Caco-2 (cell line): ENCODE measurements around the gene ZAP70. TPM values are rescaled to one million over a fixed set of nuclear protein-coding genes. Genes with fewer than 3 reads are reported as not detected.

Experiments used
- BruUV-seq: library from RNA; stranded (reverse); fragments of 400-500 nt; replicated peaks from 2 replicates; lab custom pipeline; 2021; lab: Mats Ljungman, UMichigan
- CTCF ChIA-PET: fragments of 300-600 bp; sonication (Branson Sonifier 250); formaldehyde crosslinking; loops from one replicate; lab custom pipeline; 2022; ENCODE audit warnings: antibody characterized with exemption; lab: Charles Lee
- POLR2A ChIA-PET: fragments of 300-600 bp; sonication (Branson Sonifier 250); formaldehyde crosslinking; loops from one replicate; lab custom pipeline; 2022; ENCODE audit warnings: antibody characterized with exemption; lab: Charles Lee
- DNase-seq, 2 experiments: peaks; one replicate each; pipeline versions ENCODE4 v3.0.0 to v3.0.0-alpha.2; 2020 to 2022
- H3K27me3 ChIP-seq: replicated peaks from 2 replicates; pipeline ENCODE4 v1.6.0; 2011; ENCODE audit warnings: low read length; ENCODE audit not compliant: control insufficient read depth, insufficient read depth
- H3K36me3 ChIP-seq: 2 replicates; pipeline ENCODE4 v1.5.1; 2011; ENCODE audit warnings: low read length; ENCODE audit not compliant: control insufficient read depth, insufficient read depth
- H3K4me1 ChIP-seq: fragments of 250-450 bp; sonication (Bioruptor Pico); 2 replicates; pipeline ENCODE4 v1.5.1; 2020; ENCODE audit warnings: mild to moderate bottlenecking
- H3K4me3 ChIP-seq: 2 replicates; pipeline ENCODE4 v1.5.1; 2011; ENCODE audit warnings: low read depth, mild to moderate bottlenecking, control low read depth, low read length
- H3K9me3 ChIP-seq: fragments of 250-450 bp; sonication (Bioruptor Pico); 2 replicates; pipeline ENCODE4 v1.5.1; 2020; ENCODE audit warnings: mild to moderate bottlenecking, moderate library complexity
- H3K27ac Mint-ChIP-seq: one replicate; pipeline ENCODE4 v1.8.0; 2022; ENCODE audit warnings: mixed read lengths; ENCODE audit not compliant: unreplicated experiment
- H3K27me3 Mint-ChIP-seq: one replicate; pipeline ENCODE4 v1.8.0; 2022; ENCODE audit warnings: mixed read lengths; ENCODE audit not compliant: insufficient read depth, unreplicated experiment
- H3K36me3 Mint-ChIP-seq: one replicate; pipeline ENCODE4 v1.8.0; 2022; ENCODE audit warnings: mild to moderate bottlenecking, mixed read lengths; ENCODE audit not compliant: insufficient read depth, unreplicated experiment
- H3K4me1 Mint-ChIP-seq: one replicate; pipeline ENCODE4 v1.8.0; 2022; ENCODE audit warnings: low read depth, mixed read lengths; ENCODE audit not compliant: unreplicated experiment
- H3K4me3 Mint-ChIP-seq: one replicate; pipeline ENCODE4 v1.8.0; 2022; ENCODE audit warnings: mild to moderate bottlenecking, moderate library complexity, mixed read lengths; ENCODE audit not compliant: unreplicated experiment
- H3K9me3 Mint-ChIP-seq: one replicate; pipeline ENCODE4 v1.8.0; 2022; ENCODE audit warnings: mixed read lengths; ENCODE audit not compliant: unreplicated experiment
- intact Hi-C: fragments of 100-400 bp; cut with micrococcal nuclease; formaldehyde crosslinking; loops from one replicate; pipeline ENCODE4 v1.10.0; 2022; ENCODE audit not compliant: unreplicated experiment
- total RNA-seq: library from RNA; stranded (reverse); gene quantifications from 2 replicates; pipeline ENCODE4 v1.2.3, GENCODE V29; 2022
- TF ChIP-seq, protein P1 (sequence below), 2 experiments: fragments of 200-600 bp in 1 of 2; IDR thresholded peaks; 1 replicate in 1 of 2; 2 replicates in 1 of 2; pipeline versions ENCODE4 v1.5.1 to v1.8.0; 2011 to 2022; ENCODE audit warnings: antibody characterized with exemption in 1 of 2, control low read depth in 1 of 2, inconsistent platforms in 1 of 2, low read depth in 1 of 2, low read length in 1 of 2, mild to moderate bottlenecking in 1 of 2, moderate library complexity in 1 of 2; ENCODE audit not compliant: insufficient read depth in 1 of 2, severe bottlenecking in 1 of 2, unreplicated experiment in 1 of 2

Gene ZAP70
- total RNA-seq, 1 experiment from 2014 or later = 0.82 TPM

DNA sequence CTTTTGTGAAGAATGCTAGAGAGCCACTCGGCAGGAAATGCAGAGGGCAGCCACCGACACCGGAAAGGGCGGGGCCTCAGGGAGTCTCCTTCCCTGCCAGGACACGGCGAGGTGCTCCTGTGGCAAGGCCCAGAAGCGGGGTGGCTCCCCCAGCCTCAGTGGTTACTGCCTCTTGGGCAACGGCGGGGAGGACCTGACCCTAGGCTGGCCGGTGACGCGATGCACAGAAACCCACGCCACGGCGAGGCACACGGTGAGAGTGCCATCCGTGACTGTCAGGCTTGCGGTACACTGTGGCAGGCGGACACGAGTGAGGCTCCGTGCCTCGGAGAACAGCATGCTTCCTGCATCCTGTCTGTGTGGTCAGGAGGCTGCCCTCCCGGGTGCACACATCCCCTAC, 47.8 kb downstream of the ZAP70 start:
- TF ChIP-seq, protein P1, sequence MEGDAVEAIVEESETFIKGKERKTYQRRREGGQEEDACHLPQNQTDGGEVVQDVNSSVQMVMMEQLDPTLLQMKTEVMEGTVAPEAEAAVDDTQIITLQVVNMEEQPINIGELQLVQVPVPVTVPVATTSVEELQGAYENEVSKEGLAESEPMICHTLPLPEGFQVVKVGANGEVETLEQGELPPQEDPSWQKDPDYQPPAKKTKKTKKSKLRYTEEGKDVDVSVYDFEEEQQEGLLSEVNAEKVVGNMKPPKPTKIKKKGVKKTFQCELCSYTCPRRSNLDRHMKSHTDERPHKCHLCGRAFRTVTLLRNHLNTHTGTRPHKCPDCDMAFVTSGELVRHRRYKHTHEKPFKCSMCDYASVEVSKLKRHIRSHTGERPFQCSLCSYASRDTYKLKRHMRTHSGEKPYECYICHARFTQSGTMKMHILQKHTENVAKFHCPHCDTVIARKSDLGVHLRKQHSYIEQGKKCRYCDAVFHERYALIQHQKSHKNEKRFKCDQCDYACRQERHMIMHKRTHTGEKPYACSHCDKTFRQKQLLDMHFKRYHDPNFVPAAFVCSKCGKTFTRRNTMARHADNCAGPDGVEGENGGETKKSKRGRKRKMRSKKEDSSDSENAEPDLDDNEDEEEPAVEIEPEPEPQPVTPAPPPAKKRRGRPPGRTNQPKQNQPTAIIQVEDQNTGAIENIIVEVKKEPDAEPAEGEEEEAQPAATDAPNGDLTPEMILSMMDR (IDR thresholded peaks at IDR 0.05; ENCODE audit: insufficient read depth in 1 of 2, low read depth in 1 of 2, low read length in 1 of 2, severe bottlenecking in 1 of 2, unreplicated experiment in 1 of 2) = no peak
- no peak for DNase-seq
- no peak overlapping the region for H3K4me3 Mint-ChIP-seq
- intact Hi-C loops = no loop called here
- H3K27ac Mint-ChIP-seq = no peak overlapping the region
- ChIA-PET CTCF (no interaction called here), POLR2A (no interaction called here)
- Histone ChIP-seq H3K4me3 (no peak overlapping the region), H3K9me3 (no peaks in the 10 kb centered on the region), H3K36me3 (peaks cover 7% of the 10 kb centered on the region), H3K27me3 (no peaks in the 10 kb centered on the region), H3K4me1 (peaks cover 5% of the 10 kb centered on the region; the same call in 1 of the 2 replicates)
- no peaks in the 10 kb centered on the region for H3K27me3 Mint-ChIP-seq
- no peaks in the 10 kb centered on the region for H3K9me3 Mint-ChIP-seq
- no TSS peak for BruUV-seq
- H3K4me1 Mint-ChIP-seq = peaks cover 16% of the 10 kb centered on the region
- peaks cover 43% of the 10 kb centered on the region for H3K36me3 Mint-ChIP-seq

- intact Hi-C loops = no loop called here
- TF ChIP-seq, protein P1 (IDR thresholded peaks at IDR 0.05; ENCODE audit: insufficient read depth in 1 of 2, low read depth in 1 of 2, low read length in 1 of 2, severe bottlenecking in 1 of 2, unreplicated experiment in 1 of 2) = no peak
- DNase-seq = no peak
- no peak overlapping the region for H3K27ac Mint-ChIP-seq
- H3K9me3 Mint-ChIP-seq = no peaks in the 10 kb centered on the region
- no TSS peak for BruUV-seq
- no peaks in the 10 kb centered on the region for H3K27me3 Mint-ChIP-seq
- Histone ChIP-seq H3K9me3 (no peaks in the 10 kb centered on the region), H3K4me3 (no peak overlapping the region), H3K27me3 (no peaks in the 10 kb centered on the region), H3K36me3 (peaks cover 4% of the 10 kb centered on the region), H3K4me1 (peaks cover 5% of the 10 kb centered on the region; the same call in 1 of the 2 replicates)
- no peak overlapping the region for H3K4me3 Mint-ChIP-seq
- CTCF ChIA-PET = no interaction called here
- H3K4me1 Mint-ChIP-seq = peaks cover 16% of the 10 kb centered on the region
- POLR2A ChIA-PET = no interaction called here
- peaks cover 36% of the 10 kb centered on the region for H3K36me3 Mint-ChIP-seq
Observed at GRCh38 chr2:97763176-97763845, 49.9 kb downstream of the ZAP70 start.

DNA sequence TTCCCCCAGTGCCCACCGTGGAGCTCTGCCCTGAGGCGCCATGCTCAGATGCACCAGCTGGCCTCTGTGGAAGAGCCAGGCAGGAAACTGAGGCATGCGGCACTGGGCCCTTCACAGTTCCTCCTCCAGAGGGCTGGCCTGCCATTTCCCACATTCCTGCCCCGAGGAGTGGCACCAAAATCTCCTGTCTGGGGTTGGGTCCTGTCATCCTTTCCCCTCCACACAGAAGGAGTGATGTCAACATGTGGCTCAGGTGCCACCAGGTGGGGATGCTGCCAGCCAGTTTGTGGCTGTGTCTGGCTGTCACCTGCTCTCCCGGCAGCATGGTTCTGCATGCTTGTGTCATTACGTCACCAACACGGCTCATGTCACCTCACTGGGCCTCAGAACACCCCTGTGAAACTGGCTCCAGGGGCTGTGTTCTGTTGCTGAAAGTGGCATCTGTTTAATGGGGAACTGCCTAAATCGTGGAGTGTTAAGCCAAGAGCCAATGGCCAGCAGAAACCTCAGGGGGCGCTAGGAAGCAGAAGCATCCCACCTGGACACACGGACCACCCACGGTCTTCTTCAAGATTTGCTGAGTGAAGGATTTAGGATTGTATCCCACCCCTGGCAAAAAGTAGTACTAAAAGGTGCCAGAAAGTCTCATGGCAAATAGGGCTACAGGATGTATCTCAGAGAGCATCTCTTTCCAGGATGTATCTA, 51.3 kb downstream of the ZAP70 start:
- no peak for DNase-seq
- peaks cover 10% of the 10 kb centered on the region for H3K4me1 ChIP-seq
- H3K4me3 Mint-ChIP-seq = no peak overlapping the region
- H3K4me3 ChIP-seq = no peak overlapping the region
- intact Hi-C loops = no loop called here
- ChIA-PET CTCF (no interaction called here), POLR2A (no interaction called here)
- H3K36me3 ChIP-seq = peaks cover 2% of the 10 kb centered on the region; the same call in 1 of the 2 replicates
- H3K27me3 ChIP-seq = no peaks in the 10 kb centered on the region
- H3K9me3 Mint-ChIP-seq = no peaks in the 10 kb centered on the region
- no peaks in the 10 kb centered on the region for H3K27me3 Mint-ChIP-seq
- BruUV-seq = no TSS peak
- TF ChIP-seq, protein P1 (IDR thresholded peaks at IDR 0.05; ENCODE audit: insufficient read depth in 1 of 2, low read depth in 1 of 2, low read length in 1 of 2, severe bottlenecking in 1 of 2, unreplicated experiment in 1 of 2) = no peak
- no peaks in the 10 kb centered on the region for H3K9me3 ChIP-seq
- no peak overlapping the region for H3K27ac Mint-ChIP-seq
- peaks cover 24% of the 10 kb centered on the region for H3K36me3 Mint-ChIP-seq
- H3K4me1 Mint-ChIP-seq = peaks cover 12% of the 10 kb centered on the region
